Measurements from ENCODE around the gene CCNYL1. TPM values are rescaled to one million over a fixed set of nuclear protein-coding genes. Genes with fewer than 3 reads are reported as not detected.

CCNYL1 gene
- polyA plus RNA-seq, 3 donors = 4.1 to 10.6 (median 4.6) TPM

DNA sequence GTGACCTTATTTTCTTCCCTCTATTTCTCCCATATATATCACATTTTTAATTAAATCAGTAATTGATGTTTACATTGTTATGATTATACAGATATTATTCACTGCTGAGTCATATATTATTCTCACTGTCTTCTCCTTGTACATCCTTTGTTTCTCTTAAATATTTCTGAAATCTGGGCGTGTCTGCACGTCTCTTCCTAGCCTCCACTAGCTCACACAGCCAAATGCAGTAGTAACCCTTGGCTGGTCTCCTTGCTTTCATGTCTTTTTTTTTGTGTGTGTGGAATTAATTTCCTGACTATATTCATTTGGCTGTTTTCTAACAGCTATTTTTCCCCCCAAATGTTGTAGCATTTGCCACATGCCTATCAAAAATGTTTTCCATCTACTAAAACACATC, 15.8 kb downstream of the CCNYL1 start:
- no peaks in the 10 kb centered on the region for H4K20me1 ChIP-seq (ENCODE audit: insufficient read depth, low read length)
- H3K9ac ChIP-seq (ENCODE audit: insufficient read depth, low read length, poor library complexity, severe bottlenecking) = no peak overlapping the region
- no peak for DNase-seq
- no CpG with 5 or more reads among the region's 2 CpGs for WGBS (ENCODE audit: insufficient coverage)
- Mint-ChIP-seq H3K27me3 (ENCODE audit: low read depth in 3 of 3) (no peaks in the 10 kb centered on the region), H3K9me3 (peaks cover 0 to 1% (median 0%) of the 10 kb centered on the region in 7 donors), H3K4me3 (peak overlapping the region; percentile 25 to 64), H3K27ac (peak overlapping the region in 3 of 7 donors; percentile 9 to 52 (median 46)), H3K4me1 (peaks cover 14% of the 10 kb centered on the region), H3K36me3 (peaks cover 20 to 27% of the 10 kb centered on the region in 2 donors)
- no peak overlapping the region for H2AFZ ChIP-seq (ENCODE audit: insufficient read depth, low read depth, low read length, poor library complexity, severe bottlenecking)
- H3K27ac ChIP-seq (ENCODE audit: low read depth in 1 of 2, low read length in 2 of 2) = peak overlapping the region in 1 of 2 donors; percentile 40
- H3K9me3 ChIP-seq (replicated peaks in 1 of 2; ENCODE audit: control insufficient read depth in 1 of 2, insufficient read depth in 1 of 2, low read length in 2 of 2) = no peaks in the 10 kb centered on the region
- TF ChIP-seq, protein P1, sequence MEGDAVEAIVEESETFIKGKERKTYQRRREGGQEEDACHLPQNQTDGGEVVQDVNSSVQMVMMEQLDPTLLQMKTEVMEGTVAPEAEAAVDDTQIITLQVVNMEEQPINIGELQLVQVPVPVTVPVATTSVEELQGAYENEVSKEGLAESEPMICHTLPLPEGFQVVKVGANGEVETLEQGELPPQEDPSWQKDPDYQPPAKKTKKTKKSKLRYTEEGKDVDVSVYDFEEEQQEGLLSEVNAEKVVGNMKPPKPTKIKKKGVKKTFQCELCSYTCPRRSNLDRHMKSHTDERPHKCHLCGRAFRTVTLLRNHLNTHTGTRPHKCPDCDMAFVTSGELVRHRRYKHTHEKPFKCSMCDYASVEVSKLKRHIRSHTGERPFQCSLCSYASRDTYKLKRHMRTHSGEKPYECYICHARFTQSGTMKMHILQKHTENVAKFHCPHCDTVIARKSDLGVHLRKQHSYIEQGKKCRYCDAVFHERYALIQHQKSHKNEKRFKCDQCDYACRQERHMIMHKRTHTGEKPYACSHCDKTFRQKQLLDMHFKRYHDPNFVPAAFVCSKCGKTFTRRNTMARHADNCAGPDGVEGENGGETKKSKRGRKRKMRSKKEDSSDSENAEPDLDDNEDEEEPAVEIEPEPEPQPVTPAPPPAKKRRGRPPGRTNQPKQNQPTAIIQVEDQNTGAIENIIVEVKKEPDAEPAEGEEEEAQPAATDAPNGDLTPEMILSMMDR (IDR thresholded peaks at IDR 0.05) = no peak
- peaks cover 9 to 15% of the 10 kb centered on the region in 2 donors for H3K36me3 ChIP-seq (replicated peaks in 1 of 2; ENCODE audit: control insufficient read depth in 1 of 2, insufficient read depth in 2 of 2, low read length in 2 of 2)
- intact Hi-C loops (cut with micrococcal nuclease) = no loop called here
- peaks cover 6 to 9% of the 10 kb centered on the region in 2 donors for H3K4me1 ChIP-seq (ENCODE audit: control insufficient read depth in 1 of 2, insufficient read depth in 2 of 2, low read length in 2 of 2)
- no peak overlapping the region for H3K4me3 ChIP-seq (replicated peaks in 1 of 3; ENCODE audit: low read depth in 2 of 3, low read length in 3 of 3)
- H3K27me3 ChIP-seq (ENCODE audit: control insufficient read depth in 2 of 2, insufficient read depth in 2 of 2, low read length in 2 of 2) = no peaks in the 10 kb centered on the region
- H3K79me2 ChIP-seq (ENCODE audit: insufficient read depth, low read length) = peaks cover 15% of the 10 kb centered on the region
- peak overlapping the region; percentile 26 for H3K4me2 ChIP-seq (replicated peaks; ENCODE audit: extremely low read depth, low read length, poor library complexity, severe bottlenecking)

DNA sequence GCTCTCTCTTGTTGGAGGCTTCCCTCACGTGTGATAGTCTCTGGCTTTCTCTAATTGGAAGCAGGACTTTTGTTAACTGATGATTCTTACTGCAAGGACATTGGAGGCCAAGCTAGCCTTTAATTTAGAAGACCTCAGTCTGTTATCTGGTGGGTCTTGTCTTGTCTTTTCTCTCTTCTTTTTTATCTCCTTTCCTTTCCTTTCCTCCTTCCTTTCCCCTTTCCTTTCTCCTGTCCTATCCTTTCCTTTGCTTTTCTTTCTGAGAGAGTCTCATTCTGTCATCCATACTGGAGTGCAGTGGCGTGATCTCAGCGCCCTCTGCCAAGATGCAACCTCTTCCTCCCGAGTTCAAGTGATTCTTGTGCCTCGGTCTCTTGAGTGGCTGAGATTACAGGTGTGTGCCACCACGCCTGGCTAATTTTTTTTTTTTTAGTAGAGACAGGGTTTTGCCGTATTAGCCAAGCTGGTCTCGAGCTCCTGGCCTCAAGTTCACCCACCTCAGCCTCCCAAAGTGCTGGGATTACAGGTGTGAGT, 18.1 kb downstream of the CCNYL1 start:
- no peak for DNase-seq
- H3K36me3 Mint-ChIP-seq = peaks cover 34 to 41% of the 10 kb centered on the region in 2 donors
- H3K4me2 ChIP-seq (replicated peaks; ENCODE audit: extremely low read depth, low read length, poor library complexity, severe bottlenecking) = no peak overlapping the region
- TF ChIP-seq, protein P1 (IDR thresholded peaks at IDR 0.05) = no peak
- no peak overlapping the region for H3K27ac ChIP-seq (ENCODE audit: low read depth in 1 of 2, low read length in 2 of 2)
- peaks cover under 1% of the 10 kb centered on the region for H3K79me2 ChIP-seq (ENCODE audit: insufficient read depth, low read length)
- no peak overlapping the region for H3K4me3 Mint-ChIP-seq
- no peaks in the 10 kb centered on the region for H3K9me3 ChIP-seq (replicated peaks in 1 of 2; ENCODE audit: control insufficient read depth in 1 of 2, insufficient read depth in 1 of 2, low read length in 2 of 2)
- intact Hi-C loops (cut with micrococcal nuclease) = no loop called here
- WGBS (ENCODE audit: insufficient coverage) = 92% methylated on average over 2 of the region's 8 CpGs
- no peak overlapping the region for H3K4me3 ChIP-seq (replicated peaks in 1 of 3; ENCODE audit: low read depth in 2 of 3, low read length in 3 of 3)
- H3K27me3 Mint-ChIP-seq (ENCODE audit: low read depth in 3 of 3) = no peaks in the 10 kb centered on the region
- peaks cover 14% of the 10 kb centered on the region for H3K4me1 Mint-ChIP-seq
- no peak overlapping the region for H3K9ac ChIP-seq (ENCODE audit: insufficient read depth, low read length, poor library complexity, severe bottlenecking)
- H4K20me1 ChIP-seq (ENCODE audit: insufficient read depth, low read length) = no peaks in the 10 kb centered on the region
- H3K27ac Mint-ChIP-seq = peak overlapping the region in 1 of 7 donors; percentile 71
- H3K36me3 ChIP-seq (replicated peaks in 1 of 2; ENCODE audit: control insufficient read depth in 1 of 2, insufficient read depth in 2 of 2, low read length in 2 of 2) = peaks cover 9 to 32% of the 10 kb centered on the region in 2 donors
- H3K9me3 Mint-ChIP-seq = no peaks in the 10 kb centered on the region
- H3K27me3 ChIP-seq (ENCODE audit: control insufficient read depth in 2 of 2, insufficient read depth in 2 of 2, low read length in 2 of 2) = no peaks in the 10 kb centered on the region
- peaks cover 6 to 9% of the 10 kb centered on the region in 2 donors for H3K4me1 ChIP-seq (ENCODE audit: control insufficient read depth in 1 of 2, insufficient read depth in 2 of 2, low read length in 2 of 2)
- no peak overlapping the region for H2AFZ ChIP-seq (ENCODE audit: insufficient read depth, low read depth, low read length, poor library complexity, severe bottlenecking)
